Breast epithelium (tissue), 4 donors: ENCODE data around the gene MGP. TPM values are rescaled to one million over a fixed set of nuclear protein-coding genes. Genes with fewer than 3 reads are reported as not detected.

Source experiments
- DNase-seq, 2 donors: peaks; one replicate each; pipeline ENCODE4 v3.0.0-alpha.2; 2019; ENCODE audit warnings: low spot score in 2 of 2
- H3K27ac ChIP-seq, 2 donors: fragments of 200-600 bp; sonication (generic) in 1 of 2; one replicate each; pipeline ENCODE4 v1.5.1; 2016 to 2019; ENCODE audit warnings: mild to moderate bottlenecking in 1 of 2
- H3K27me3 ChIP-seq, 2 donors: fragments of 200-600 bp; sonication (generic) in 1 of 2; one replicate each; pipeline versions ENCODE4 v1.5.1 to v1.6.0; 2017 to 2019; ENCODE audit warnings: control low read depth in 1 of 2, mild to moderate bottlenecking in 1 of 2
- H3K36me3 ChIP-seq: fragments of 200-600 bp; one replicate; pipeline ENCODE4 v1.5.1; 2019
- H3K4me1 ChIP-seq, 2 donors: fragments of 200-600 bp; sonication (generic); one replicate each; pipeline ENCODE4 v1.5.1; 2016 to 2019; ENCODE audit warnings: control low read depth in 1 of 2
- H3K4me3 ChIP-seq, 3 donors: fragments of 200-600 bp; sonication (generic); 1 replicate in 2 of 3; 2 replicates in 1 of 3; pipeline ENCODE4 v1.5.1; 2016 to 2019; ENCODE audit warnings: mild to moderate bottlenecking in 3 of 3, moderate library complexity in 2 of 3
- H3K9me3 ChIP-seq, 2 donors: fragments of 200-600 bp; sonication (generic) in 1 of 2; one replicate each; pipeline ENCODE4 v1.5.1; 2016 to 2019; ENCODE audit warnings: control low read depth in 1 of 2
- POLR2A ChIP-seq: fragments of 450-650 bp; IDR thresholded peaks from one replicate; pipeline ENCODE4 v1.6.1; 2016; ENCODE audit warnings: antibody characterized with exemption, mild to moderate bottlenecking, moderate library complexity
- POLR2AphosphoS5 ChIP-seq, 3 donors: sonication (generic); formaldehyde crosslinking; IDR thresholded peaks; one replicate each; pipeline ENCODE4 v1.6.1; 2017; ENCODE audit warnings: antibody characterized with exemption in 3 of 3
- intact Hi-C: fragments of 100-400 bp; cut with DNase I; formaldehyde crosslinking; loops from one replicate; pipeline ENCODE4 v1.15.1; 2023; ENCODE audit warnings: low total_unique reads
- total RNA-seq, 3 donors: library from RNA; depleted of rRNA; stranded (reverse); fragments of >200 nt; gene quantifications; one replicate each; pipeline ENCODE4 v1.1.0, GENCODE V29; 2016
- TF ChIP-seq, protein P1 (sequence below), 3 donors: fragments of 450-650 bp; IDR thresholded peaks; one replicate each; pipeline ENCODE4 v1.5.1; 2016 to 2017; ENCODE audit warnings: antibody characterized with exemption in 3 of 3, mild to moderate bottlenecking in 3 of 3, moderate library complexity in 3 of 3

Gene MGP
- total RNA-seq, 3 donors from 2014 or later: 330 to 5,040 (median 1,381) TPM

DNA sequence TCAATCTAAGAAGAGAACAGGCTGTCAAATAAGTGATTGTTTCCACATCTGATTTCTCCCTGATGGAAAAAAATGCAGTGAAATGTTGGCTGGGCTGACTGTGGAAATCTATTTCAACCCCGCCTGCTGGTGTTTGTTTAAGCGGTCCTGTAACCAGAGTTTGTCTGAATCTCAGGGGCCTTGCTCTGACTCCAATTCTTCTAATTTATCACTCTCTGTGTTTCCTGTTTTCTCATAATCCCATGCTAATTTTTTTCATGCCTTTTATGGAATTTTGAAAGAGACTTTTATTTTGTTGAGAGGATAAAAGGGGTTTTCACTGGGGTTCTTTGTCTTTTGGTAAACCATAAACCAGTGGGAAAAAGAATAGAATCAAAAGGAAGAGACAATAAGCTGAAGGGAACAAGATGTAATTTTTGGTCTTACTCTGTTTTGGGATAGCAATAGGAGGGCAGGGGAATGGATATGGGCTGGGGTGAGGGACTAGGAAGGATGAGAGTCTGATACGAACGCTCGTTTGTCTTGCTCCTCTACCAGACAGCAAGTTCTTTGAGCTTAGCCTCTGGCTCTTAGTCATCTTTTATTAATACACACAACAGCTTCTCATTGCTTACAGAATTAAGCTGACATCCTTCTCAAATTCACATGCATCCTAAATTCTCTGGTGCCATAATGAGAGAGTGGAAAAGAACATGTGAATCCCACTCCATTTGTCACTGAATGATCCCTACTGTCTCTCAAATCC is 8.0 kb upstream of the MGP start:
- H3K4me1 ChIP-seq: no peaks in the 10 kb centered on the region
- intact Hi-C loops: no loop called here

DNA sequence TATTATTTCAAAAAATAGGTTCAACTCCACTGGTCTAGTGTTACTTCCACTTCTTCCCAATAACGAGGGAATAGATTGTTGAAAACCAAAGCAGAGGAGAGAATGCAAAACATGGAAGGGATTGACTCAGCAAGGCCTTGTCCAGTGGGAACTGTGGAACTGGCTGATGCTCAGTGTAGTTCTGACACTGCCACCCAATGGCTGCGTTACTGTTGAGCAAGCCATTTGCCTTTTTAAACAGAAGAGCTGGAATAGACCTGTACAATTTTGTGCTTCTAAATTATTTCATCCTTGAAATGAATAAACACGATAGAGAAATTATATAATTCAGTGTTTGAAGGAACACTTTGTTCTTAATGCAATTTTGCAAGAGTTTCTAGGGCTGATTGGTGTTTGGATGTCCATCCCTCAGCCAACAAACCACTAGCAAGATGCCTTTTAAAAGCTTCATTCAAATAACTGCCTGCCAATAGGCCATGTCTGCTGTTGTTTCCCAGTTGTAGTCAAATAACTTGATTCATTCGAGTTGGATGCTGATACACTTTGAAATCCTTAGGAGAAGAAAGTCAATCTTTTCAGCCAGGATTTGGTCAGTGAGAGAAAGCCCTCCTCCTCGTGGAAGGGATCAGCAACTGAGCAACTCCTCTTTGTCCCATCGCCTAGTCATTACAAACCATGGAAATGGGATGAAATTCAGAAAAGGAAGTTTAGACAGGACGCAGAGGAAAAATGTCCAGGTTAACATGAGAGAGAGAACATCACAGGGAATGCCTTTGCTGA is 7.3 kb upstream of the MGP start:
- H3K9me3 ChIP-seq: no peaks in the 10 kb centered on the region
- no peaks in the 10 kb centered on the region for H3K27me3 ChIP-seq
- no peaks in the 10 kb centered on the region for H3K4me1 ChIP-seq
- TF ChIP-seq POLR2AphosphoS5 (IDR thresholded peaks at IDR 0.05): peak; percentile 41 to 63 (median 41)
- TF ChIP-seq, protein P1, sequence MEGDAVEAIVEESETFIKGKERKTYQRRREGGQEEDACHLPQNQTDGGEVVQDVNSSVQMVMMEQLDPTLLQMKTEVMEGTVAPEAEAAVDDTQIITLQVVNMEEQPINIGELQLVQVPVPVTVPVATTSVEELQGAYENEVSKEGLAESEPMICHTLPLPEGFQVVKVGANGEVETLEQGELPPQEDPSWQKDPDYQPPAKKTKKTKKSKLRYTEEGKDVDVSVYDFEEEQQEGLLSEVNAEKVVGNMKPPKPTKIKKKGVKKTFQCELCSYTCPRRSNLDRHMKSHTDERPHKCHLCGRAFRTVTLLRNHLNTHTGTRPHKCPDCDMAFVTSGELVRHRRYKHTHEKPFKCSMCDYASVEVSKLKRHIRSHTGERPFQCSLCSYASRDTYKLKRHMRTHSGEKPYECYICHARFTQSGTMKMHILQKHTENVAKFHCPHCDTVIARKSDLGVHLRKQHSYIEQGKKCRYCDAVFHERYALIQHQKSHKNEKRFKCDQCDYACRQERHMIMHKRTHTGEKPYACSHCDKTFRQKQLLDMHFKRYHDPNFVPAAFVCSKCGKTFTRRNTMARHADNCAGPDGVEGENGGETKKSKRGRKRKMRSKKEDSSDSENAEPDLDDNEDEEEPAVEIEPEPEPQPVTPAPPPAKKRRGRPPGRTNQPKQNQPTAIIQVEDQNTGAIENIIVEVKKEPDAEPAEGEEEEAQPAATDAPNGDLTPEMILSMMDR (IDR thresholded peaks at IDR 0.05): peak in 1 of 3 donors; percentile 11
- TF ChIP-seq POLR2A: no peak
- peak overlapping the region; percentile 64 to 88 for H3K27ac ChIP-seq
- DNase-seq: no peak
- intact Hi-C loops: no loop called here
- no peaks in the 10 kb centered on the region for H3K36me3 ChIP-seq
- H3K4me3 ChIP-seq: no peak overlapping the region

More for the DNA sequence above, 8.0 kb upstream of the MGP start:
- DNase-seq: no peak
- TF ChIP-seq POLR2A (no peak), POLR2AphosphoS5 (IDR thresholded peaks at IDR 0.05) (no peak)
- Histone ChIP-seq H3K27me3 (no peaks in the 10 kb centered on the region), H3K27ac (peak overlapping the region; percentile 64 to 88), H3K9me3 (no peaks in the 10 kb centered on the region), H3K4me3 (no peak overlapping the region), H3K36me3 (no peaks in the 10 kb centered on the region)

DNA sequence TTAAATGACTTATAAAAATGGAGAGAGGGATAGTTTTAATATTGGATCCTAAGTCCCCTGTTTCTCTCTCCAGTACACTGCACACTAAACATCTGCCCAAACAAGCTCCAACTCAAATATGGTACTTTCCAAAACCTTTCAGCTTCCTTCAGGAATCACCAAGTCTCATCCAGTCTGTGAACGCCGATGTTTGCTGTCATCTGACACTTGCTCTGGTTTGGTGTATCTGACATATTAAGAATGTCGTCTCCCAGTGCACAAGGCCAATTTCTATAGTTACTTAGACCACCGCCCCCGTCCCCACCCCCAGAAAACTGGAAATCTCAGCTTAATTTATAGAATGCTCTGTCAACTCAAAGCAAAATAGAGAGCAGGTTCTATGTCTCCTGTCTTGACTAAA is 5.0 kb upstream of the MGP start:
- Histone ChIP-seq H3K4me1 (peaks cover 0 to 4% of the 10 kb centered on the region in 2 donors), H3K9me3 (no peaks in the 10 kb centered on the region), H3K4me3 (no peak overlapping the region), H3K36me3 (no peaks in the 10 kb centered on the region), H3K27me3 (no peaks in the 10 kb centered on the region), H3K27ac (no peak overlapping the region)
- no peak for TF ChIP-seq POLR2AphosphoS5 (IDR thresholded peaks at IDR 0.05)
- no peak for TF ChIP-seq POLR2A
- TF ChIP-seq, protein P1 (IDR thresholded peaks at IDR 0.05): no peak
- DNase-seq: no peak
- intact Hi-C loops: no loop called here

DNA sequence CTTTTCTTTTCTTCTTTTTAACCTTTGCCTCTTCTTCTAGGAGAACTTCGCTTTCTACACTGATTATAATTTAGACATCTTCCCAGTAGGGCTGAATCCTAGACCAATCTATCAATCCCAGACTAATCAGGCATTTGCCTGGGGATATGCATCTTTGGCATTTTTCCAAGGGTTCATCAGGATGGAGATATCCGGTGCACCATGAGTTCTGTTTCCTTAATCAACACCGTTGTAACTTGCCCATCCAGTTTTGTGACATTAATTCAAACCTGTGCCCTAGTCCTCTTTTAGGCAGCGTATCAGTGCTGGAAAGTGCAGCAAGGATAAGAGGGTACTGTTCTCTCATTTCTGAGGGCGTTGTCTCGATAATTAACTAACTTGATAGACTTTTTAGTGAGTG is 617 bp upstream of the MGP start:
- Histone ChIP-seq H3K9me3 (no peaks in the 10 kb centered on the region), H3K36me3 (no peaks in the 10 kb centered on the region), H3K27ac (peak overlapping the region; percentile 88), H3K4me1 (peaks cover 0 to 7% of the 10 kb centered on the region in 2 donors), H3K27me3 (no peaks in the 10 kb centered on the region), H3K4me3 (peak overlapping the region; percentile 50 to 59 (median 55))
- TF ChIP-seq POLR2A: no peak
- TF ChIP-seq, protein P1 (IDR thresholded peaks at IDR 0.05): no peak
- no peak for TF ChIP-seq POLR2AphosphoS5 (IDR thresholded peaks at IDR 0.05)
- DNase-seq: no peak
- intact Hi-C loops: no loop called here

DNA sequence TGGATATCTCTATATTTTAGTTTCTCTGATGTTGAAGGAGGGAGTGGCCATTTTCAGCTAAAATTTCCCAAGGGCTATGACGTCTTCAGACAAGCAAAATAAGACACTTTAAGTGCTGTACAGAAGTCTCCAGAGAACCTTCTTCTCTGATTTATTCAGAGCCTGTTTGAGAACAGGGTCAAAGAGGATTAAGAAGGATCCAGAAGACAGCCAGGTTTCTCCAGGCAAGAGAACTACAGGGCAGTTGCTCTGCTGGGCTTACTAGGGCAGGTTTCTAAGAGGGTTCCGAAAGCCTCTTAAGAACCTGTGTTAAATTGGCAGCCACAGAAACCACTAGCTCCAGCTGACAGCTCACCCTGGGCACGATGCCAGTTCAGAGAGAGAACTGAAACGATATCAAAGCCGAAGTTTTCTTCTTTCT is 1.2 kb downstream of the MGP start:
- no peaks in the 10 kb centered on the region for H3K27me3 ChIP-seq
- DNase-seq: peak; percentile 76 to 77
- H3K27ac ChIP-seq: peak overlapping the region; percentile 88 to 93
- intact Hi-C loops: no loop called here
- no peaks in the 10 kb centered on the region for H3K36me3 ChIP-seq
- no peaks in the 10 kb centered on the region for H3K9me3 ChIP-seq
- H3K4me1 ChIP-seq: peaks cover 0 to 7% of the 10 kb centered on the region in 2 donors
- peak overlapping the region; percentile 50 to 59 (median 55) for H3K4me3 ChIP-seq
- TF ChIP-seq, protein P1 (IDR thresholded peaks at IDR 0.05): no peak
- no peak for TF ChIP-seq POLR2A
- TF ChIP-seq POLR2AphosphoS5 (IDR thresholded peaks at IDR 0.05): peak; percentile 49 to 79 (median 56)
